HEK293 (cell line): ENCODE results near the gene NAGPA.

ENCODE experiments used
- CTCF ChIA-PET: fragments of 350-600 bp; formaldehyde crosslinking; extraction: SDS; loops from one replicate; lab custom pipeline; 2021; ENCODE audit warnings: antibody characterized with exemption; lab: Yijun Ruan, JAX
- POLR2A ChIA-PET: fragments of 300-600 bp; formaldehyde crosslinking; extraction: SDS; loops from one replicate; lab custom pipeline; 2020; ENCODE audit warnings: antibody characterized with exemption, inconsistent platforms; lab: Yijun Ruan, JAX
- H3K27ac ChIP-seq: fragments of 200-500 bp; sonication (Bioruptor generic); 2 replicates; pipeline ENCODE4 v1.5.1; 2014; ENCODE audit warnings: low read depth, low read length, control low read depth, inconsistent platforms; ENCODE audit errors: extremely low read depth
- H3K36me3 ChIP-seq, 2 experiments: fragments of 200-500 bp in 1 of 2; sonication (Bioruptor generic) in 1 of 2; 1 replicate in 1 of 2; 2 replicates in 1 of 2; pipeline ENCODE4 v1.5.1; 2014 to 2017; ENCODE audit warnings: inconsistent platforms in 2 of 2, low read length in 2 of 2; ENCODE audit not compliant: control insufficient read depth in 2 of 2, insufficient read depth in 1 of 2
- H3K4me1 ChIP-seq: fragments of 200-500 bp; sonication (Bioruptor generic); 2 replicates; pipeline ENCODE4 v1.5.1; 2014; ENCODE audit warnings: mild to moderate bottlenecking, low read length, inconsistent platforms; ENCODE audit not compliant: control insufficient read depth, insufficient read depth
- H3K4me3 ChIP-seq: 2 replicates; pipeline ENCODE4 v1.5.1; 2011; ENCODE audit warnings: low read depth, mild to moderate bottlenecking, control low read depth, low read length, moderate library complexity
- H3K9me3 ChIP-seq: fragments of 200-500 bp; sonication (Bioruptor generic); 2 replicates; pipeline ENCODE4 v1.5.1; 2014; ENCODE audit warnings: low read depth, low read length, inconsistent platforms; ENCODE audit not compliant: control insufficient read depth, insufficient read depth
- BCL11B ChIP-seq: fragments of 450-650 bp; formaldehyde crosslinking; IDR thresholded peaks from 2 replicates; pipeline ENCODE4 v1.5.1; 2016; ENCODE audit warnings: low read depth, missing biosample characterization, missing genetic modification characterization
- EGR2 ChIP-seq: fragments of 450-650 bp; formaldehyde crosslinking; IDR thresholded peaks from 2 replicates; pipeline ENCODE4 v1.5.1; 2016; ENCODE audit warnings: low read depth, missing biosample characterization, missing genetic modification characterization
- FEZF1 ChIP-seq: fragments of 450-650 bp; formaldehyde crosslinking; IDR thresholded peaks from 2 replicates; pipeline ENCODE4 v1.5.1; 2016; ENCODE audit warnings: missing biosample characterization, missing genetic modification characterization
- GLI4 ChIP-seq: fragments of 450-650 bp; formaldehyde crosslinking; IDR thresholded peaks from 2 replicates; pipeline ENCODE4 v1.5.1; 2016; ENCODE audit warnings: missing biosample characterization, missing genetic modification characterization
- MZF1 ChIP-seq: fragments of 450-650 bp; formaldehyde crosslinking; IDR thresholded peaks from 2 replicates; pipeline ENCODE4 v1.5.1; 2017; ENCODE audit warnings: missing biosample characterization, missing genetic modification characterization, borderline replicate concordance
- SALL2 ChIP-seq: fragments of 450-650 bp; formaldehyde crosslinking; IDR thresholded peaks from 2 replicates; pipeline ENCODE4 v1.5.0; 2017; ENCODE audit warnings: missing biosample characterization, mild to moderate bottlenecking, missing genetic modification characterization, borderline replicate concordance
- SETDB1 ChIP-seq: IDR thresholded peaks from one replicate; pipeline ENCODE4 v1.6.1; 2017; ENCODE audit warnings: mild to moderate bottlenecking, low read length, moderate library complexity, mixed read lengths; ENCODE audit not compliant: insufficient read length
- SP3 ChIP-seq: fragments of 450-650 bp; formaldehyde crosslinking; IDR thresholded peaks from 2 replicates; pipeline ENCODE4 v1.5.1; 2016; ENCODE audit warnings: missing biosample characterization, missing genetic modification characterization
- WT1 ChIP-seq: fragments of 450-650 bp; formaldehyde crosslinking; IDR thresholded peaks from 2 replicates; pipeline ENCODE4 v1.5.1; 2016; ENCODE audit warnings: missing biosample characterization, missing genetic modification characterization
- ZBTB8A ChIP-seq: fragments of 450-650 bp; formaldehyde crosslinking; IDR thresholded peaks from 2 replicates; pipeline ENCODE4 v1.5.1; 2016; ENCODE audit warnings: missing biosample characterization, missing genetic modification characterization
- ZFHX2 ChIP-seq: fragments of 450-650 bp; formaldehyde crosslinking; conservative IDR thresholded peaks from 2 replicates; pipeline ENCODE4 v1.5.1; 2016; ENCODE audit warnings: missing biosample characterization, missing genetic modification characterization
- ZFP37 ChIP-seq: fragments of 450-650 bp; formaldehyde crosslinking; IDR thresholded peaks from 2 replicates; pipeline ENCODE4 v1.5.1; 2016; ENCODE audit warnings: missing biosample characterization, missing genetic modification characterization
- ZIC2 ChIP-seq: fragments of 450-650 bp; formaldehyde crosslinking; IDR thresholded peaks from 2 replicates; pipeline ENCODE4 v1.5.1; 2016; ENCODE audit warnings: missing biosample characterization, missing genetic modification characterization
- ZNF10 ChIP-seq: fragments of 450-650 bp; formaldehyde crosslinking; IDR thresholded peaks from 2 replicates; pipeline ENCODE4 v1.5.1; 2017; ENCODE audit warnings: missing biosample characterization, missing genetic modification characterization
- ZNF121 ChIP-seq: fragments of 450-650 bp; formaldehyde crosslinking; IDR thresholded peaks from 2 replicates; pipeline ENCODE4 v1.5.1; 2016; ENCODE audit warnings: missing biosample characterization, missing genetic modification characterization
- ZNF138 ChIP-seq: fragments of 450-650 bp; formaldehyde crosslinking; IDR thresholded peaks from 2 replicates; pipeline ENCODE4 v1.5.1; 2016; ENCODE audit warnings: missing biosample characterization, missing genetic modification characterization, borderline replicate concordance
- ZNF223 ChIP-seq: fragments of 450-650 bp; formaldehyde crosslinking; IDR thresholded peaks from 2 replicates; pipeline ENCODE4 v1.5.1; 2016; ENCODE audit warnings: missing biosample characterization, missing genetic modification characterization
- ZNF335 ChIP-seq: fragments of 450-650 bp; formaldehyde crosslinking; conservative IDR thresholded peaks from 2 replicates; pipeline ENCODE4 v1.5.1; 2016; ENCODE audit warnings: missing biosample characterization, missing genetic modification characterization
- ZNF398 ChIP-seq: fragments of 450-650 bp; formaldehyde crosslinking; IDR thresholded peaks from 2 replicates; pipeline ENCODE4 v1.5.1; 2017; ENCODE audit warnings: missing biosample characterization, missing genetic modification characterization
- ZNF561 ChIP-seq: fragments of 450-650 bp; IDR thresholded peaks from 2 replicates; pipeline ENCODE4 v1.5.1; 2018; ENCODE audit warnings: missing biosample characterization, missing genetic modification characterization, borderline replicate concordance
- ZNF660 ChIP-seq: fragments of 450-650 bp; IDR thresholded peaks from 2 replicates; pipeline ENCODE4 v1.5.1; 2018; ENCODE audit warnings: missing biosample characterization, mild to moderate bottlenecking, missing genetic modification characterization
- ZNF76 ChIP-seq: fragments of 450-650 bp; formaldehyde crosslinking; IDR thresholded peaks from 2 replicates; pipeline ENCODE4; 2016; ENCODE audit warnings: low read depth, missing biosample characterization, missing genetic modification characterization, borderline replicate concordance
- TF ChIP-seq, protein P1 (sequence below): fragments of 450-650 bp; formaldehyde crosslinking; IDR thresholded peaks from 2 replicates; pipeline ENCODE4 v1.5.1; 2016; ENCODE audit warnings: missing biosample characterization, missing genetic modification characterization

The NAGPA gene

GRCh38 chr16:5066511-5066910, 32.8 kb upstream of the NAGPA start:
- H3K27ac ChIP-seq, result no peak overlapping the region
- CTCF ChIA-PET, result interaction anchor here (0.8 to 1.3 kb wide), 2 partner anchors 9 to 10 kb away, joined by 5 to 6 read pairs; no protein-coding TSS in a partner anchor
- TF ChIP-seq FEZF1 (tag by site-specific recombination) (no peak), ZNF10 (peak; percentile 54; the same call in 1 of the 2 replicates), BCL11B (tag by site-specific recombination) (no peak), ZNF121 (tag by site-specific recombination) (no peak), MZF1 (no peak)
- TF ChIP-seq, all 188 proteins: peak for 1
- Histone ChIP-seq H3K9me3 (no peaks in the 10 kb centered on the region), H3K36me3 (no peaks in the 10 kb centered on the region), H3K4me1 (peaks cover 14% of the 10 kb centered on the region), H3K4me3 (no peak overlapping the region)
- POLR2A ChIA-PET, result no interaction called here

DNA sequence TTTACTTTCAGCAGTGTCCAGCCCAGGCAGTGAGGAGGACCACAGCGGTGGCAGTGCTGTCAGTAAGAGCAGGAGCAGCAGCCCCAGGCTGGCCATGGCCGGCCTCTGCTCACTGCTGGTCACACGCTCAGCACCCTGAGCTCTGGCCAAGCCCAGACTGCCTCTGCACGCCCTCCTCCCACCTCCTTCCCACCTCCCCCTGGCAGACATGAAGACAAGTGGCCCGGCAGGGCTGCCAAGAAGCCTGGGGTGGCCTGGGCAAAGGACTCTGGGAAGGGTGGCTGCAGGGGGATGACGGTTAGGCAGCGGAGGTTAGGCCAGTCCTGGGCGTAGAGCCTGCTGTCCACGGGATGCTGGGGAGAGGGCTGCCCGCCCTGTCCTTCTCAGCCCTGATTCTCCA, 32.1 kb upstream of the NAGPA start, which contains the start of gene C16orf89:
Gene C16orf89, minus strand, starts transcription at position 144 of the 400 bp plus-strand sequence. Its CDS starts 48 bp downstream, at position 96.
- ChIA-PET CTCF (interaction anchor here (0.7 to 1.3 kb wide), 3 partner anchors 8 to 548 kb away, joined by 3 to 6 read pairs (median 5); no protein-coding TSS in a partner anchor), POLR2A (no interaction called here)

GRCh38 chr16:5065326-5065725, 31.6 kb upstream of the NAGPA start:
- CTCF ChIA-PET, result interaction anchor here (0.6 to 0.7 kb wide), 2 partner anchors 237 to 547 kb away, joined by 3 read pairs; no protein-coding TSS in a partner anchor
- Histone ChIP-seq H3K27ac (peak overlapping the region; percentile 27; the same call in 1 of the 2 replicates), H3K9me3 (no peaks in the 10 kb centered on the region), H3K4me3 (no peak overlapping the region), H3K4me1 (peaks cover 14% of the 10 kb centered on the region), H3K36me3 (no peaks in the 10 kb centered on the region)
- POLR2A ChIA-PET, result no interaction called here
- TF ChIP-seq ZNF398 (tag by site-specific recombination) (peak; percentile 6), WT1 (tag by site-specific recombination) (no peak), ZNF335 (tag by site-specific recombination) (peak; percentile 68), ZFP37 (tag by site-specific recombination) (no peak), ZBTB8A (tag by site-specific recombination) (0 out of 2 replicates have a peak, but pooled peaks have one; percentile 2), ZNF561 (tag by site-specific recombination) (no peak)
- TF ChIP-seq, protein P1, sequence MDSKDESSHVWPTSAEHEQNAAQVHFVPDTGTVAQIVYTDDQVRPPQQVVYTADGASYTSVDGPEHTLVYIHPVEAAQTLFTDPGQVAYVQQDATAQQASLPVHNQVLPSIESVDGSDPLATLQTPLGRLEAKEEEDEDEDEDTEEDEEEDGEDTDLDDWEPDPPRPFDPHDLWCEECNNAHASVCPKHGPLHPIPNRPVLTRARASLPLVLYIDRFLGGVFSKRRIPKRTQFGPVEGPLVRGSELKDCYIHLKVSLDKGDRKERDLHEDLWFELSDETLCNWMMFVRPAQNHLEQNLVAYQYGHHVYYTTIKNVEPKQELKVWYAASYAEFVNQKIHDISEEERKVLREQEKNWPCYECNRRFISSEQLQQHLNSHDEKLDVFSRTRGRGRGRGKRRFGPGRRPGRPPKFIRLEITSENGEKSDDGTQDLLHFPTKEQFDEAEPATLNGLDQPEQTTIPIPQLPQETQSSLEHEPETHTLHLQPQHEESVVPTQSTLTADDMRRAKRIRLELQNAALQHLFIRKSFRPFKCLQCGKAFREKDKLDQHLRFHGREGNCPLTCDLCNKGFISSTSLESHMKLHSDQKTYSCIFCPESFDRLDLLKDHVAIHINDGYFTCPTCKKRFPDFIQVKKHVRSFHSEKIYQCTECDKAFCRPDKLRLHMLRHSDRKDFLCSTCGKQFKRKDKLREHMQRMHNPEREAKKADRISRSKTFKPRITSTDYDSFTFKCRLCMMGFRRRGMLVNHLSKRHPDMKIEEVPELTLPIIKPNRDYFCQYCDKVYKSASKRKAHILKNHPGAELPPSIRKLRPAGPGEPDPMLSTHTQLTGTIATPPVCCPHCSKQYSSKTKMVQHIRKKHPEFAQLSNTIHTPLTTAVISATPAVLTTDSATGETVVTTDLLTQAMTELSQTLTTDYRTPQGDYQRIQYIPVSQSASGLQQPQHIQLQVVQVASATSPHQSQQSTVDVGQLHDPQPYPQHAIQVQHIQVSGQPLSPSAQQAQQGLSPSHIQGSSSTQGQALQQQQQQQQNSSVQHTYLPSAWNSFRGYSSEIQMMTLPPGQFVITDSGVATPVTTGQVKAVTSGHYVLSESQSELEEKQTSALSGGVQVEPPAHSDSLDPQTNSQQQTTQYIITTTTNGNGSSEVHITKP, result peak; percentile 11; the same call in 1 of the 2 replicates

More for the DNA sequence above, 32.1 kb upstream of the NAGPA start, which contains the start of gene C16orf89:
- Histone ChIP-seq H3K36me3 (no peaks in the 10 kb centered on the region), H3K4me3 (no peak within 1 kb of the TSS), H3K4me1 (peaks cover 14% of the 10 kb centered on the region), H3K27ac (peak within 1 kb of the TSS; percentile 27; the same call in 1 of the 2 replicates), H3K9me3 (no peaks in the 10 kb centered on the region)
- no peak for TF ChIP-seq ZNF223 (tag by site-specific recombination)
- 0 out of 2 replicates have a peak, but pooled peaks have one; percentile 46 for TF ChIP-seq ZIC2 (tag by site-specific recombination)
- no peak for TF ChIP-seq ZNF660 (tag by site-specific recombination)
- peak; percentile 48; the same call in 1 of the 2 replicates for TF ChIP-seq ZNF76 (tag by site-specific recombination)
- no peak for TF ChIP-seq GLI4
- TF ChIP-seq SALL2 (tag by site-specific recombination), result no peak
- no peak for TF ChIP-seq ZNF138 (tag by site-specific recombination)
- TF ChIP-seq, protein P1, result no peak
- peak; percentile 54 for TF ChIP-seq EGR2 (tag by site-specific recombination)
- TF ChIP-seq SETDB1, result no peak
- peak; percentile 72 for TF ChIP-seq ZFHX2 (tag by site-specific recombination)
- TF ChIP-seq SP3 (tag by site-specific recombination), result no peak
